Activated B cell treated with CpG ODN at 0.5 μM for 24 hours (primary cell): ENCODE results near the gene LCMT1. TPM values are rescaled to one million over a fixed set of nuclear protein-coding genes. Genes with fewer than 3 reads are reported as not detected.

Experiments
- ATAC-seq: fragments of 200-7000 bp; cut with Tn5 transposase; one replicate; pipeline ENCODE4 v1.10.0; 2021; ENCODE audit warnings: low read depth, mild to moderate bottlenecking, moderate library complexity
- CTCF ChIA-PET: fragments of 350-600 bp; sonication (Branson Sonifier 250); formaldehyde crosslinking; loops from one replicate; lab custom pipeline; 2021; ENCODE audit warnings: antibody characterized with exemption; lab: Charles Lee
- POLR2A ChIA-PET: fragments of 350-600 bp; sonication (Branson Sonifier 250); formaldehyde crosslinking; loops from one replicate; lab custom pipeline; 2021; ENCODE audit warnings: antibody characterized with exemption; lab: Charles Lee
- DNase-seq: peaks from one replicate; pipeline ENCODE4 v3.0.0; 2022
- H3K27ac Mint-ChIP-seq: one replicate; pipeline ENCODE4 v1.8.0; 2020; ENCODE audit warnings: mixed read lengths
- H3K27me3 Mint-ChIP-seq: one replicate; pipeline ENCODE4 v1.8.0; 2021; ENCODE audit warnings: mixed read lengths
- H3K36me3 Mint-ChIP-seq: one replicate; pipeline ENCODE4 v1.8.0; 2021; ENCODE audit warnings: low read depth, mixed read lengths
- H3K4me1 Mint-ChIP-seq: one replicate; pipeline ENCODE4 v1.8.0; 2021; ENCODE audit warnings: mixed read lengths
- H3K4me3 Mint-ChIP-seq: one replicate; pipeline ENCODE4 v1.8.0; 2020; ENCODE audit warnings: mild to moderate bottlenecking, mixed read lengths
- H3K9me3 Mint-ChIP-seq: one replicate; pipeline ENCODE4 v1.8.0; 2020; ENCODE audit warnings: mixed read lengths
- intact Hi-C: fragments of 100-400 bp; cut with micrococcal nuclease; formaldehyde crosslinking; loops from one replicate; pipeline ENCODE4 v1.15.1; 2024
- total RNA-seq: library from RNA; stranded (reverse); gene quantifications from 2 replicates; pipeline ENCODE4 v1.2.3, GENCODE V29; 2022
- TF ChIP-seq, protein P1 (sequence below): fragments of 200-600 bp; IDR thresholded peaks from one replicate; pipeline ENCODE4 v1.8.0; 2022; ENCODE audit warnings: antibody characterized with exemption, mild to moderate bottlenecking

The LCMT1 gene
- total RNA-seq, 1 donor from 2014 or later = 33.6 TPM

DNA sequence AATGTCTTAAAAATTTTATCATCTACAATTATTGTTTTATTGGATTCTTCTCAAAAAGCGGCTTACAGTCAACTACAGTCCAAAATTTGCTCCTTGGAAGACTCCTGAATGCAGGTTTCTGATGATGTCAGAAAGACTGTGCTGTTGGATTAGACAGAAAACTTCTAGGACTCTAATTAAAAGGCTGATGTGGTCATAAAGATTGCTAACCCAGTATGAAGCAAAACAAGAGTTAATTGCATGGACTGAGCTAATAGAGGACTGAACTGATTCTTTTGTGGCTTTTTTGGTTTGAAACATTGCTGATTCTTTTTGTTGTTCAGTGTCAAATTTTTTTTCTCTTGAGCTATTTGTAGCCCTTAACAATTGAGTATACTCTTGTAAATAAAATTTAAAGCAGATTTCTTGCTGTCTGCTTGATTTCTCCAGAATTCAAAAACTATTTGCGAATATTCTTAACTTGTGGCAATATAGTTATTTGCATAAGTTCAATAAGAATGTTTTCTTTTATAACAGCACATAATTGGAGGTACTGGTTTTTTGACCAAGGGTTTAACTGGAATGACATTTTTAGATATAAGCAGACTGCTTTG lies 33.1 kb upstream of the LCMT1 start:
- Mint-ChIP-seq H3K36me3 (no peaks in the 10 kb centered on the region), H3K27ac (no peak overlapping the region), H3K4me1 (peaks cover 16% of the 10 kb centered on the region), H3K4me3 (no peak overlapping the region), H3K9me3 (no peaks in the 10 kb centered on the region), H3K27me3 (no peaks in the 10 kb centered on the region)
- no peak for DNase-seq
- intact Hi-C loops = no loop called here
- ChIA-PET CTCF (no interaction called here), POLR2A (interaction anchor here (0.5 kb wide), 1 partner anchor 34 kb away, joined by 5 read pairs; no protein-coding TSS in a partner anchor)
- ATAC-seq = no peak
- TF ChIP-seq, protein P1, sequence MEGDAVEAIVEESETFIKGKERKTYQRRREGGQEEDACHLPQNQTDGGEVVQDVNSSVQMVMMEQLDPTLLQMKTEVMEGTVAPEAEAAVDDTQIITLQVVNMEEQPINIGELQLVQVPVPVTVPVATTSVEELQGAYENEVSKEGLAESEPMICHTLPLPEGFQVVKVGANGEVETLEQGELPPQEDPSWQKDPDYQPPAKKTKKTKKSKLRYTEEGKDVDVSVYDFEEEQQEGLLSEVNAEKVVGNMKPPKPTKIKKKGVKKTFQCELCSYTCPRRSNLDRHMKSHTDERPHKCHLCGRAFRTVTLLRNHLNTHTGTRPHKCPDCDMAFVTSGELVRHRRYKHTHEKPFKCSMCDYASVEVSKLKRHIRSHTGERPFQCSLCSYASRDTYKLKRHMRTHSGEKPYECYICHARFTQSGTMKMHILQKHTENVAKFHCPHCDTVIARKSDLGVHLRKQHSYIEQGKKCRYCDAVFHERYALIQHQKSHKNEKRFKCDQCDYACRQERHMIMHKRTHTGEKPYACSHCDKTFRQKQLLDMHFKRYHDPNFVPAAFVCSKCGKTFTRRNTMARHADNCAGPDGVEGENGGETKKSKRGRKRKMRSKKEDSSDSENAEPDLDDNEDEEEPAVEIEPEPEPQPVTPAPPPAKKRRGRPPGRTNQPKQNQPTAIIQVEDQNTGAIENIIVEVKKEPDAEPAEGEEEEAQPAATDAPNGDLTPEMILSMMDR = no peak

DNA sequence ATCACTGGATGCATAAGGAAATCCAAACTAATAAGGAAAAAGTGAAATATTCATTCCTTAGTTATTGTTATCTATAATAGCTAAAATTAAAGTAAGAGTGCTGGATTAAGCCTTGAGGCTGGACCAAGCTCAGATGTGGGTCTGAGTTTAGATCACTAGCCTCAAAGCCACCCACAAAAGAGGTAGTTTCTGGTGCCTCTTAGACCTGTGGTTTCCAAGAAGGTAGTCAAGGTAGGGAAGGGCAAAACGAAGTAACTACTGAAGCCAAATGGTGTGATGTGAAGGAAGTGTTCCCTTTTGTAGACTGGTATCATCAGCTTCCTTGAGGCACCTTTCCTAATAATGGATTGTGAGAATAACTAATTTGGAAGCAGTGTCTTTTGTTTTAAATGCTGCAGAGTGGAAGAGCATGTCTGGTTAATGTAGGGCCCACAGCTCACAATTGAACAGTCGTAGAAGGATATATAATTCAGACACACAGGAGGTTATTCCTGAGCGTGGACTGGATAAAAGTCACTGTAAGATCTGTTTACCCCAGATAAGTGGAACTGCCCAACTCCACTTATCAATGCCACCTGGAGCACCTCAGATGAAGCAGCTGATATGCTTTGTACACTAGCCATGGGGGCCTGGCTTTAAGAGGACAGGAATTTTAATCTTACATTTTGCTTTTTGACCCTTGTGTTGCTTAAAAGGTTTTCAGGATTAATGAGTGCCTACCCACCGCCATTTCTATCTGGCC lies 31.7 kb upstream of the LCMT1 start:
- Mint-ChIP-seq H3K4me1 (peaks cover 4% of the 10 kb centered on the region), H3K9me3 (no peaks in the 10 kb centered on the region), H3K36me3 (no peaks in the 10 kb centered on the region), H3K27ac (no peak overlapping the region), H3K4me3 (no peak overlapping the region), H3K27me3 (no peaks in the 10 kb centered on the region)
- CTCF ChIA-PET = interaction anchor here (1.0 kb wide), 1 partner anchor 11 kb away, joined by 3 read pairs; no protein-coding TSS in a partner anchor
- TF ChIP-seq, protein P1 = no peak
- intact Hi-C loops = no loop called here
- POLR2A ChIA-PET = interaction anchor here (0.6 kb wide), 1 partner anchor 59 kb away, joined by 6 read pairs; no protein-coding TSS in a partner anchor
- DNase-seq (no peak), ATAC-seq (no peak)

DNA sequence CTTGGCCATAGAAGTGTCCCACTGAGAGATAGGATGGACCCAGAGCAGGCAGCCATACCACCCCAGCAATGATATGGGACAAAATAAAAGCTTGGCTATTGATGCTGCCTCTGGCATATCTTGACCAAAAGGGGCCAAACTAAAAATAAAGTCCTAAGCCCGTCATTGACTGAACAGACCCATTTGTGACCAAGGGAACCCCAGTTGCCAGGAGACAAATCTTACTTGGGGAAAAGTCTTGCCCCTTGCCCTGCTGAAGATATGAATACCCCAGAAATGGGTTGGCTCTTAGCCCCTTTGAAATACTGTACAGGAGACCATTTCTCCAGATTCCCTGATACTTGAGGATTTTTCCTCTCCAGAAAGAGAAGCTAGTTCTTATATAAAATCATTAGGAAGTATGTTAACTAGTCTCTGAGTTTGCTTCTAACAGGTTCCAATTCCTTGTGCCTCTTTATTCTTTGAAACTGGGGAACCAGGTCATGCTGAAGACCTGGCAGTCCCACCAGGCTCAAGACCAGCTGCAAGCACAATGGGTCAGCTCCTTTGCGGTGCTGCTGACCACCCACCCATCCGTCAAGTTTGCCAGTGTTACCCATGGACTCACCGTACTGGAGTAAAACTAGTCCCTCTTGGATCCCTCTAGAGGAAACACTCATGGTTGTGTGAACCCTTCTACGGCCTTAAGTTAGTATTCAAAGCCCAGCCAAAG lies 31.0 kb upstream of the LCMT1 start:
- H3K4me1 Mint-ChIP-seq = peaks cover 4% of the 10 kb centered on the region
- intact Hi-C loops = no loop called here
- DNase-seq (no peak), ATAC-seq (no peak)
- no peaks in the 10 kb centered on the region for H3K36me3 Mint-ChIP-seq
- no peaks in the 10 kb centered on the region for H3K9me3 Mint-ChIP-seq
- TF ChIP-seq, protein P1 = no peak
- no peak overlapping the region for H3K27ac Mint-ChIP-seq
- H3K27me3 Mint-ChIP-seq = no peaks in the 10 kb centered on the region
- H3K4me3 Mint-ChIP-seq = no peak overlapping the region
- CTCF ChIA-PET = interaction anchor here (1.0 kb wide), 1 partner anchor 10 kb away, joined by 3 read pairs; no protein-coding TSS in a partner anchor
- POLR2A ChIA-PET = interaction anchor here (0.6 kb wide), 1 partner anchor 60 kb away, joined by 6 read pairs; no protein-coding TSS in a partner anchor

DNA sequence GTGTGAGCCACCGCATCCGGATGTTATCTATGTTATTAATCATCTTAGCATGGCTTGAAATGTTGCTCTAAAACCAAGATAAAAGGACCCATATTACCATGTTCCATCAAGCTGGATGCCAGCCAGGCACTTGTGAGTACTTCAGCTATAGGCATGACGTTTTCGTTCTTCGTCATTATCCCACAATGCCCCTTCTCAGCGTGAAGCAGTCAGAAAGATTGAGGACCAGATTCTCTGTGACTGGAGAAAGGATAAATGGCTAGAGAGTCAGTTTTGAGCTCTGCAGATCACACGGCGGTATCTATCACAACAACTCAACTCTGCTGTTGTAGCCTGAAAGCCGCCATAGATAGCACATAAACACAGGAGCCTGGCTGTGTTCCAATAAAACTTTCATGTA lies 29.8 kb upstream of the LCMT1 start:
- Mint-ChIP-seq H3K27me3 (no peaks in the 10 kb centered on the region), H3K9me3 (no peaks in the 10 kb centered on the region), H3K27ac (no peak overlapping the region), H3K36me3 (no peaks in the 10 kb centered on the region), H3K4me1 (peaks cover 4% of the 10 kb centered on the region), H3K4me3 (no peak overlapping the region)
- ChIA-PET POLR2A (interaction anchor here (0.7 kb wide), 1 partner anchor 19 kb away, joined by 13 read pairs; no protein-coding TSS in a partner anchor), CTCF (no interaction called here)
- ATAC-seq = no peak
- no peak for DNase-seq
- intact Hi-C loops = no loop called here
- TF ChIP-seq, protein P1 = no peak

DNA sequence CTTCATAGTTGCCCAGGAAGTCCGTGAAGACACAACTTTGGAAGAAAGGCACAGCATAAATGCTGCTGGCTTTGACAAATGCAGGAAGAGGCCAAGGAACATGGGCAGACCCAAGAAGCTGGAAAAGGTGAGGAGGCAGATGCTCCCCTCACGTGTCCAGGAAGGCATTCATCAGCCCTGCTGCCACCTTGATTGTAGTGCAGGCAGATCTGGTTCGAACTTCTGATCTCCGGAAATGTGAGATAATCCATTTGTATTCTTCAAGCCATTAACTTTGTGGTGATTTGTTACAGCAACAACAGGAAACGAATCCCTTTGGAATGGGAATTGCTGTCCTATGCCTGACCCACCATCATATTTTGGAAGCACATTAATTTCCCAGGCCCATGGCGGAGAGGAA lies 28.5 kb upstream of the LCMT1 start:
- no peaks in the 10 kb centered on the region for H3K27me3 Mint-ChIP-seq
- no peaks in the 10 kb centered on the region for H3K36me3 Mint-ChIP-seq
- H3K9me3 Mint-ChIP-seq = no peaks in the 10 kb centered on the region
- intact Hi-C loops = no loop called here
- POLR2A ChIA-PET = no interaction called here
- ATAC-seq (no peak), DNase-seq (no peak)
- CTCF ChIA-PET = no interaction called here
- H3K4me1 Mint-ChIP-seq = peaks cover 4% of the 10 kb centered on the region
- H3K4me3 Mint-ChIP-seq = no peak overlapping the region
- TF ChIP-seq, protein P1 = no peak
- H3K27ac Mint-ChIP-seq = no peak overlapping the region
